HG02852 (cell line): Measurements from ENCODE around the gene TNN.

Source experiments
- ATAC-seq: cut with Tn5 transposase; IDR thresholded peaks from one replicate; pipeline ENCODE4 v1.9.1; 2021; ENCODE audit warnings: mild to moderate bottlenecking, moderate library complexity; ENCODE audit not compliant: unreplicated experiment

Gene TNN

GRCh38 chr1:175062858-175063257 lies 4.8 kb upstream of the TNN start:
- no peak for ATAC-seq

GRCh38 chr1:175070818-175071217 lies 3.2 kb downstream of the TNN start:
- no peak for ATAC-seq

DNA sequence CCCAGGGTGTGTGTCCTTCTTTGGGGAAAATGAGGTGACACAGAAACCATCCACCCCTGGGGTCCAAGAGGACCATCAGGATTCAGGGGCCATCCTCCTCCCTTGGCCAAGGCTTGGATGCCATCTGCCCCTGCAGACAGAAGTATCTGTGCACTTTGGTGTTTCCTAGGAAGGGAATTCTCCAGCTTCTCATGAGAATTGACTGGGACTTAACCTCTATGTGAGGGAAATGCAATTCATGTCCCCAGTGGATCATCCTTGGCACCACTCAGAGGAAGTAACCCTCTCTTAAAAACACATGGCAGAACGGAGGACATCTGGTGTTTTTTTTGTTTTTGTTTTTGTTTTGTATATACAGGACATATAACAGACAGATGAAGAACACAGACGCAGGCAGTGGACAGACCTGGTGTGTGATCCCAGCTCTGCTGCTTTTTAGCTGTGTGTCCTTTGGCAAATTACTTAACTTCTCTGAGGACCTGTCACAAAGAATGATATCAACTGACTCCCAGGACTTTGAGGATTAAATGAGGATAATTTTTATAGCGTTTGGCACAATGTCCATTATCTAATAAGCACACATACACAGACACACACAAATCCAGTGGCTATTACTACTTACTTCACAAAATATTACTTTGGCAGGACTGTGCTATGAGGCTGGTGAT lies 3.8 kb downstream of the TNN start:
- ATAC-seq: no peak

DNA sequence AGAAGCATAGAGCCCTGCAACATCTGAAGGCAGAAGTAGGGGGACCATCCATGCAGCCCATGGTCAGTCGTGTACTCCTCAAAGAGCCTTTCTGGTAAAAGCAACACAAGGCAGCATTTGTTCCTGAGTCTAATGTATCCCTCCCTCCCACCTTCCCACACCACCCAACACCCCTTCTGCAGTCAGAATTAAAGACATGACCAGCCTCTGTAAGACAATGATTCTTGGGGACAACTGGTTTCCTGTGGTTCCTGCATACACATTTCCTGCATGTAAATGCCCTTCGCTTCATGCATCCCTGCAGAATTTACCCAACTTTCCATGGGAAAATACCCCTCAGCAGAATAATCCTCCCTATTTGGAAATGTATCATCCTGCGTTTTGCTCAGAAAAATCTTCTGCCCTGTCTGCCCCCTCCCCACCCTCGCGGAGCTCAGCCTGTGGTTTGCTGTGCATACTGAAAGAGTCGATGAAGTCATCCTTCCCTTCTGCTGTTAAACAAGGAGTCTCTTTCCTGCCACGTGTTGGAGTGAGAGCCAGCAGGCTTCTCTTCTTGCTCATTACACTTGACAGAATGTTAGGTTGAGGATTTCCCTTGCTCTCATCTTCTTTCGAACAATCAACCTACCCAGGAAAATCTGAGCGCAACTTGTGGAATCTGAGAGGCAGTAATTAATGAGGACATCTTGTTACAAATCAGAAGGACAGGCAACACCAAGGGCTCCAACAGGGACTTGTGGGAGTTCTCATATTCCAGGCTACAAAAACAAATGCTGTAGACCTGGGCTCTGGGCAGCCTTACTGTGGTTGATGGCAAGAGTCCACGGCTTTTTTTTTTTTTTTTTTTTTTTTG lies 4.7 kb downstream of the TNN start:
- ATAC-seq: peak; percentile 84

- no peak for ATAC-seq
Observed at GRCh38 chr1:175073061-175073460, 5.4 kb downstream of the TNN start.

GRCh38 chr1:175073633-175074032 lies 6.0 kb downstream of the TNN start:
- no peak for ATAC-seq

GRCh38 chr1:175075572-175076568 lies 8.2 kb downstream of the TNN start:
- no peak for ATAC-seq

DNA sequence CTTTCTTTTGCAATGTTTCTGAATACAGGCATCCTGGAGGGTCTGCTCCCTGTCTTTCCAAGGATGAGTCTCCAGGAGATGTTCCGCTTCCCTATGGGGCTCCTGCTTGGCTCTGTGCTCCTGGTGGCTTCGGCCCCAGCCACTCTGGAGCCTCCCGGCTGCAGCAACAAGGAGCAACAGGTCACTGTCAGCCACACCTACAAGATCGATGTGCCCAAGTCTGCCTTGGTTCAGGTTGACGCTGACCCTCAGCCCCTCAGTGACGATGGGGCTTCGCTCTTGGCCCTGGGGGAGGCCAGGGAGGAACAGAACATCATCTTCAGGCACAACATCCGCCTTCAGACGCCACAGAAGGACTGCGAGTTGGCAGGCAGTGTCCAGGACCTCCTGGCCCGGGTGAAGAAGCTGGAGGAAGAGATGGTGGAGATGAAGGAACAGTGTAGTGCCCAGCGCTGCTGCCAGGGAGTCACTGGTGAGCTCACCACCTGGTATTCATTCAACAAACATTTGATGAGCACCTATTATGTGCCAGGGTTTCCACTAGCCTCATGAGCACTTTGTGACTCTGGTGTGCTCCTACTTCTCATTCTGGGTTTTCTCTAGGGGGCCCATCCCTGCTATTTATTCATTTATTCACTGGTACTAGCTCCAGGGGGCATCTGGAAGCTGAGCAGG lies 9.9 kb downstream of the TNN start:
- no peak for ATAC-seq

GRCh38 chr1:175078629-175079028 lies 11.0 kb downstream of the TNN start:
- ATAC-seq: no peak

DNA sequence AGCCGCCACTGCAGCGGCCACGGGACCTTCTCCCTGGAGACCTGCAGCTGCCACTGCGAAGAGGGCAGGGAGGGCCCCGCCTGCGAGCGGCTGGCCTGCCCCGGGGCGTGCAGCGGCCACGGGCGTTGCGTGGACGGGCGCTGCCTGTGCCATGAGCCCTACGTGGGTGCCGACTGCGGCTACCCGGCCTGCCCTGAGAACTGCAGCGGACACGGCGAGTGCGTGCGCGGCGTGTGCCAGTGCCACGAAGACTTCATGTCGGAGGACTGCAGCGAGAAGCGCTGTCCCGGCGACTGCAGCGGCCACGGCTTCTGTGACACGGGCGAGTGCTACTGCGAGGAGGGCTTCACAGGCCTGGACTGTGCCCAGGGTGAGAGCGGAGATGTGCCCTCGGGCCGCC lies 11.7 kb downstream of the TNN start:
- ATAC-seq: no peak

DNA sequence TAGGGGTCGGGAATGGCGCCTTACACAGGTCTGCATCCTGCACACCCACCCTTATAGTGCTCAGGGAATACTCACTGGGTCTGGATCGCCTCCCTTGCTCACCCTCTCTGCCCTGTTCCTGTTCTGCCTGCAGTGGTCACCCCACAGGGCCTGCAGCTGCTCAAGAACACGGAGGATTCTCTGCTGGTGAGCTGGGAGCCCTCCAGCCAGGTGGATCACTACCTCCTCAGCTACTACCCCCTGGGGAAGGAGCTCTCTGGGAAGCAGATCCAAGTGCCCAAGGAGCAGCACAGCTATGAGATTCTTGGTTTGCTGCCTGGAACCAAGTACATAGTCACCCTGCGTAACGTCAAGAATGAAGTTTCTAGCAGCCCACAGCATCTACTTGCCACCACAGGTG lies 12.4 kb downstream of the TNN start:
- ATAC-seq: no peak

DNA sequence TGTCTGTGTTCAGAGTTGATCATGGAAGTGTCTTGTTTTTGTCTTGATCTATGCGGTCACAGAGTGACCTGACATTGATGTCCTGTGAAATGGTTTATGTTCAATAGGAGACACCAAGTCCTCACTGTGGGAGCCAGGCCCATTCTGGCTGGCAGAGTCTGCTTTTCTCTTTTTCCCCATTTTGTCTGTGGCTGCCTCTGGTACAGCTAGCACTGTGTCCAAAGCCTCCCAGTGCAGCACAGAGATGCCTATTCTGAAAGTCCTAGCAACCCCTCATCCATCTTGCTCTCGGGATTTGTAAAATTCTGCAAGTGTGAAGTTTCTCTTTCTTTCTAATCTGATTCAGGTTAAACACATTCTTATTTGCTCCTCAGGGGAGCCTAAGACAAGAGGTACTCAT lies 14.3 kb downstream of the TNN start:
- ATAC-seq: no peak

DNA sequence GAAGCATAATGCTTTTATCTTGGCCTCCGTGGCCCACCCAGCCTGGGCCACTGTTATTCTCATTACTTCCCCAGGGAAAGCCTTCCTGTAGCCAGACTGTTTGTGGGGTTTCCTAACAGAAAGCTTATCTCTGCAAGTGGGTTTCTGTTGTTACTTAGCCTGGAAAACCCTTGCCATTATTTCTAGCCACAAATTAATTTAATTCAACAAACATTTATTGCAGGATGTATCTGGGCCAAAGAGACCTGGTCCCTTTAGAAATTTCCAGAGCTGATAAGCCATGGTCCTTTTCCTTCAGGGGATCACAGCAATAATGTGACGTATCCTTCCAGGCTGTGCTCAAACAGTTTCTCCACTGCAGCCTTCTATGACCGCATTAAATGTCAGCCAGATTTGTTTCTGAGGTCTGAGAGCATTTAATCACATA lies 20.9 kb downstream of the TNN start:
- no peak for ATAC-seq

DNA sequence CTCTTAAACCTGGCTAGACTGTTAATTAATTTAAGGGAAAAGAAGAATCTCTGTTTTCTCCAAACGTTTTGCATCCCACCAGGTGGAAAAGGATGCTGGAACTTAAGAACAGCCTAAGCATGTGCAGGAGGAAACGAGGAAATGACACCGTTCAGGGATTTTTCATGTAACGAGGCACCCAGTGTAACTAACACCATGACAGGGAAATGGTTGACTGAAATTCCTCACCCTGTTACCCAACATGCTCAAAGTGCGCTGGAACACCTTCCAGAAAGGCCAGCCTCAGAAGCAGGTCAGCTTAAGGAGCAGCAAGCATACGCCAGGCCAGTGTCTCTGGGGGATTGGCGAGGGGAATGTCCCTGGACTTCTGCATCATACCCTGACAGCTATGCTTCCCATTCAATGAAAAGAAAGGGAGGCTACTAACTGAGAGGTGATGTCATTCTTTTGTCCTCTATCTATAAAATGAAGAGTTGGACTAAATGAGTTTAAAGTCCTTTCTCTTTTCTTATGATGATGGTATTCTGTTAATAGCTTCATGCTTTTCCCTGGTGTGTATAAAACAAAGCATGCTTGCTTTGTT lies 21.6 kb downstream of the TNN start:
- ATAC-seq: no peak

DNA sequence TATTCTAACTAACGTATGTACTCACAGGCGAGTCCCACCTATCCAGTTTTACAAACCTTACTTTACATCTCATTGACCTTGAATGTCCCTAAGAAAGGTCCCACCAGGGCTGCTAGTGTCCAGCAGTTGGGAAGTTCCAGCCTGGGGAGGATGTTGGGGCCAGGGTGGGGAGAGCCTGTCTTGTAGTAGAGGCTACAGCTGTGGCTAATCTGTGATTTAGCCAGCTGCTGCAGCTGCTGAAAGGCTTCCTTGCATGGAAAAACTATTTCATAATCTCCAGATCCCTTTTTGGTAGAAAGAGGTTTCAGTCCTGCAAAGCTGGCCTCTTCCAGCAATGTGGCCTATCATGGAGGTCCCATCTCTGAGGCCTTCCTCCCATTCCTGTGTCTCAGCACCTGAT lies 23.1 kb downstream of the TNN start:
- ATAC-seq: no peak

DNA sequence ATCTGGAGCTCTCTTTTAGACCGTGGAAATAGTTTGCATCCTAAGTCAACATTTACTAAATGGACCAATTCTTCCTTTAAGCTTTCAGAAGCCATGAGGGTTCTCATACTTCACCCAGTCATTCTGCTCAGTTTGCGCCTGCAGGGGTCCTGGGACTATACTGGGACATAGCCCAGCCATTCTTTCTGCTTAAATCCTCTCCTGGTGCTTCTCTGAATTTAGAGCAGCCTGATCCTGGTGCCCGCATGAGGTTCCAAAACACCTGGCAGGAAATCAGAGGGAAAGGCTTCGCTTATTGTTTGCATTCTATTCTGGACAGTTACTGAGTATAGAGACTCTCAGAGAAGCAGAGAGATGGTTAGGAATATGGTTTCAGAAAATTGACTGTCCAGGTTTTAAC lies 27.0 kb downstream of the TNN start:
- no peak for ATAC-seq

GRCh38 chr1:175095069-175095468 lies 27.4 kb downstream of the TNN start:
- no peak for ATAC-seq

DNA sequence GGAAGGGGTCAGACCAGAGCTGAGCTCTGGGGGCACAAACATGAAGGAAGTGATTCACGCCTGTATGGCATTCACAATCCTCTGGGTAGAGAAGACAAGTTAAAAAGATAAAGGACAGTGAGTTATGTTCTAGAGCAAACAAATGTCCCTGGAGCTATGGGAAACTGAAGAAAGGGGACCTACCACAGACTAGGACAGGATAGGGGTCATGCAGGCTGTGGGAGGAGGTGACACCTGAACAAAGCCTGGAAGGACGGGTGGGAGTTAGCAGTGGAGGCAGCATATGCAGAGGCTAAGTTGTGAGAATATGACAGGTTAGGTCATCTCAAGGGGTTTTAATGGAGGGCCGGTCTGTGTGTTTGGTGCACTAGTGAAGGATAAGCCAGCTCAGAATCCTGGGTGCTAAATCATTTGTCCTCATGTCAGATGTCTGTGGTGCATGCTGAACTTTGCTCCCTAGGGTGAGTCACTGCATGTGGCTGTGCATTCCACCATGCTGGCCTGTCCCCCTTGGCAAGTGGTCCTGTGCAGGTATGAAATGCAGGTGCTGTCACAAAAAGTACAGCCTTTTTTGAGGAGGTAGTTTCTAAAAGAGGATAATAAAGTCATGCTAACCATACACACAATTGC lies 28.5 kb downstream of the TNN start:
- ATAC-seq: no peak

GRCh38 chr1:175097361-175097760 lies 29.7 kb downstream of the TNN start:
- no peak for ATAC-seq

GRCh38 chr1:175099916-175100315 lies 32.3 kb downstream of the TNN start:
- ATAC-seq: no peak
